ENCODE data around the gene SETBP1.

The SETBP1 gene

DNA sequence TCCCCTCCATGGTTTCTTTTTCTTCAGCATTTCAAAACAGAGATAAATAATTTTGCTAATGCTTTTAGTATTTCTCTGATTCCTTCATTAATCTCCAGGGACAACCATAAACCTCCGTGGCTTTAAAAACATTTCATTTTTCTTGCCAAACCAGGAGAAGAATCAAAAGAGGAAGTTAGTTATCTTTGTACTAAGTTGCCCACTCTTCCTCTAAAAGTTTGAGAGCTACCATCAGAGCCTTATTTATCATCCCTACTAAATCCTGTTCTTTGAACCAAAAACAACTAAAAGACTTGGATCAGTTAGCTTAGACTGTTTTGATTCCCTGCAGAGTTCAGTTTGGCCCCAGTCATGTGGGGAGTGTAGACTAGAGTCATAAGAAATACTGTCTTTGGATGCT, 208.4 kb downstream of the SETBP1 start:
- Histone ChIP-seq H3K27me3 (ENCODE audit: control insufficient read depth, insufficient read depth, low read length) (no peaks in the 10 kb centered on the region), H3K9me3 (ENCODE audit: control insufficient read depth, insufficient read depth, low read length) (peaks cover 13% of the 10 kb centered on the region; the same call in 1 of the 2 replicates), H3K9ac (ENCODE audit: low read depth, low read length) (no peak overlapping the region), H3K27ac (ENCODE audit: low read depth, low read length) (no peak overlapping the region), H3K4me1 (ENCODE audit: control insufficient read depth, insufficient read depth, low read length) (no peaks in the 10 kb centered on the region), H3K4me3 (ENCODE audit: low read depth, low read length) (no peak overlapping the region), H3K36me3 (ENCODE audit: control insufficient read depth, insufficient read depth, low read length) (no peaks in the 10 kb centered on the region)

DNA sequence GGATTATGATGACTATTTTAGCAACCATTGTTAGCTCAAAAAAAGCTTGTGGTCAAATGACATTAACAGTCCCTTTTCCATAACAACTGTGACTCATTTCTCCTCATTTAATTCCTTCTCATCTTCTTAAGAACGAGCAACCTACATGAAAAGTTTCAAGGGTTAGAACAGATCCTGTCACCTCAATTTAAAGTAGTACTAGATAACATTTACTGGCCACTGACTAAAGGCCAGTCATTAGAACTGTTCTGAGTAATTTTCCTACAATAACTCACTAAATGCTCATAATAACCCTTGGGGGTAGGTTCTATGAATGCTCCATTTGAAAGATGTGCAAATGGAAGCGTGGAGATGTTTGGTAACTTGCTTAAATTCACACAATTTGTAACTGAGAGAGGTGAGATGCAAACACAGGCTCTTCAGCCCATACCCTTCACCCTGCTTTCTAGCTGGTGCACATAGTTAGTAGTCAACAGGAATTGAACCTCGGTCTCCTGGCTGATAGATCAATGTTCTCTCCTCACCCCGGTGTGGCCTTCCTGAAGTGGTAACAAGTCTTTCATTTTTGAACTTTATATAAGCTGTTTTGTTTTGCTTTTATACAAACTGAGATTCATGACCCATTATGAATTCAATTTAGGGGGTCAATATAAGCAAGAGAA, 212.5 kb downstream of the SETBP1 start:
- Histone ChIP-seq H3K36me3 (ENCODE audit: control insufficient read depth, insufficient read depth, low read length) (no peaks in the 10 kb centered on the region), H3K27me3 (ENCODE audit: control insufficient read depth, insufficient read depth, low read length) (no peaks in the 10 kb centered on the region), H3K9me3 (ENCODE audit: control insufficient read depth, insufficient read depth, low read length) (peaks cover 13% of the 10 kb centered on the region; the same call in 1 of the 2 replicates), H3K4me3 (ENCODE audit: low read depth, low read length) (no peak overlapping the region), H3K27ac (ENCODE audit: low read depth, low read length) (no peak overlapping the region), H3K9ac (ENCODE audit: low read depth, low read length) (no peak overlapping the region), H3K4me1 (ENCODE audit: control insufficient read depth, insufficient read depth, low read length) (peaks cover 7% of the 10 kb centered on the region; the same call in 1 of the 2 replicates)

DNA sequence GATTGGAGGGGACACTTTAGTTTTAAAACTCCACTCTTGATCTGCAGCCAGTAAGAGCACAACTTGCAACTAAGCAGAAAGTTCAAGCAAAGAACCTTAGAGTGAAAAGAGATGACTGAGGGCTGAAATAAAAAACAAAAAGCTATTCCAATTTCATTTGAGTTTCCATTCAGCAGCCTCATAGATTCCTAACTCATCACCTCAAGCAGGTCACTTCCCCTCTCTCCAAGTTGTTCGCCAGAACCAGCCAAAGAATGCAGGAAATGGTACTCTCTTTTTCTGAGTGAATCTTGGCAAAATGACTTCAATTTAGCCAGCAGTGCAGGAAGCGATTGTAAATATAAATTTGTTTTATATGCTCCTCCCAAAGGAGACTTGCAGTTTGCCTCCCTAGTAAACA, 213.3 kb downstream of the SETBP1 start:
- Histone ChIP-seq H3K27ac (ENCODE audit: low read depth, low read length) (no peak overlapping the region), H3K36me3 (ENCODE audit: control insufficient read depth, insufficient read depth, low read length) (no peaks in the 10 kb centered on the region), H3K4me1 (ENCODE audit: control insufficient read depth, insufficient read depth, low read length) (peaks cover 7% of the 10 kb centered on the region; the same call in 1 of the 2 replicates), H3K4me3 (ENCODE audit: low read depth, low read length) (no peak overlapping the region), H3K9ac (ENCODE audit: low read depth, low read length) (no peak overlapping the region), H3K9me3 (ENCODE audit: control insufficient read depth, insufficient read depth, low read length) (peaks cover 13% of the 10 kb centered on the region; the same call in 1 of the 2 replicates), H3K27me3 (ENCODE audit: control insufficient read depth, insufficient read depth, low read length) (no peaks in the 10 kb centered on the region)

DNA sequence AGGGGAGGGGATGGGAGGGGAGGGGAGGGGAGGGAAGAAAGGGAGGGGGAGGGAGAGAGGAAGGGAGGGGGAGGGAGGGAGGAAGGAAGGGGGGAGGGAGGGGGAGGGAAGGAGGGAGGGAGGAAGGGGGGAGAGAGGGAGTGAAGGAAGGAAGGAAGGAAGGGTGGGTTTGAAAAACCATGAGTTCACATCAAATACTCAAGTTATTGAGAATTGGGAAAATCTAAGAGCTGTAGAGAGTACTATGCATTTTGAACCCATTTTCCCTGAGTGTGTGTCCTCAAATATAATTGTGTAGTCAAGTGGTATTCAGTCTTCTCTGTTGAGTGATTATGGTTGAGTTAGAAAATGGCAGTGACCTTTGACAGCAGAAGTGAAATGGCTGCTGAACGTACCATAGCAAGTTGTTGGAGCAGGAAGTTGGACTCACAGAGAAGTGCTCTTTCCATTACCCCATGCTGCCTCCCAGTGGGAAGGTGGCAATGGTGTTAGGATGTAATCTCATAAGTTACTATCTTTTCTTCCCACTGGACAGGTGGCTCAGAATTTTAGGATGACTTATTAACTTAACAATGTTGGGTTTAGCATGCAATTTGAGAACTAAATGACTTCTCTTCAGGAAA, 214.6 kb downstream of the SETBP1 start:
- H3K9me3 ChIP-seq (ENCODE audit: control insufficient read depth, insufficient read depth, low read length), result peaks cover 13% of the 10 kb centered on the region; the same call in 1 of the 2 replicates
- H3K4me3 ChIP-seq (ENCODE audit: low read depth, low read length), result no peak overlapping the region
- H3K27ac ChIP-seq (ENCODE audit: low read depth, low read length), result no peak overlapping the region
- no peaks in the 10 kb centered on the region for H3K27me3 ChIP-seq (ENCODE audit: control insufficient read depth, insufficient read depth, low read length)
- H3K4me1 ChIP-seq (ENCODE audit: control insufficient read depth, insufficient read depth, low read length), result peaks cover 7% of the 10 kb centered on the region; the same call in 1 of the 2 replicates
- no peak overlapping the region for H3K9ac ChIP-seq (ENCODE audit: low read depth, low read length)
- no peaks in the 10 kb centered on the region for H3K36me3 ChIP-seq (ENCODE audit: control insufficient read depth, insufficient read depth, low read length)

DNA sequence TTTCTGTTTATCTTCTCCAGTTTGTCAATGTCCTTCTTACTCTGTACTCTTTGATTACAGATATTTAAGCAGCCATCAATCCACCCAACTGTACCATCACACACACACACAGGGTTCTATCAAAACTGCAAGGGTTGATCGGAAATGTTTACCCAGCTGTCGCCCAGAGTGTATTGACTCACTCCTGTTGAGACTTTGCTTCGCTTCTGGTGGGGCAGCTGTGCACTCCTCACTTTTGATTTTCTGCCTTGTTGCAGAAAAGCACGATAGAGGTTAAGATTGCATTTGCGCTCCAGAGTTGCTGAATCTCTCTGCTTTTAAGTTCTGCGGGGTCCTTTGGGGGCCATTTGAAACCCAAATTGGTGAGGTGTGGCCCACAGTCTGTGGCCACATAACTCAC, 216.2 kb downstream of the SETBP1 start:
- Histone ChIP-seq H3K4me3 (ENCODE audit: low read depth, low read length) (no peak overlapping the region), H3K36me3 (ENCODE audit: control insufficient read depth, insufficient read depth, low read length) (no peaks in the 10 kb centered on the region), H3K27ac (ENCODE audit: low read depth, low read length) (no peak overlapping the region), H3K9me3 (ENCODE audit: control insufficient read depth, insufficient read depth, low read length) (no peaks in the 10 kb centered on the region), H3K27me3 (ENCODE audit: control insufficient read depth, insufficient read depth, low read length) (no peaks in the 10 kb centered on the region), H3K9ac (ENCODE audit: low read depth, low read length) (no peak overlapping the region), H3K4me1 (ENCODE audit: control insufficient read depth, insufficient read depth, low read length) (peaks cover 7% of the 10 kb centered on the region; the same call in 1 of the 2 replicates)

DNA sequence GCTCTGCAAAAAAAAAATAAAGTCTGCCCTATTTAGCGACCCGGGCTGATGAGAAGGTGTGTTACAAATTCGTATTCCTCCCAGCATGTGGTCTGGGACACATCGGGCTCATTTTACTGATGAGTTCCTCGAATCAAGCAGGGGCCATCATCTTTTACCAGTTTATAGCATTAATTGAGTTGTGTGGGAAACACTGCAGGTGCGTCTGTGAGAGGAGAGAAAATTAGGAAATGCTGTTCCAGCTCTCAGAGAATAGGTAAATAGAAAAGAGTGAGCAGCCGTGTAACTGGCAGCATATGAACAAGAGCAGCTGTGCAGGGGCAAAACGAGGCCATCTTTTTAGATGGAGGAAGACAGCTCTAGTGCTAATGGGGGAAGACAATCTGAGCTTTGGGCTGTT, 216.7 kb downstream of the SETBP1 start:
- Histone ChIP-seq H3K4me3 (ENCODE audit: low read depth, low read length) (no peak overlapping the region), H3K27ac (ENCODE audit: low read depth, low read length) (no peak overlapping the region), H3K36me3 (ENCODE audit: control insufficient read depth, insufficient read depth, low read length) (no peaks in the 10 kb centered on the region), H3K9me3 (ENCODE audit: control insufficient read depth, insufficient read depth, low read length) (no peaks in the 10 kb centered on the region), H3K9ac (ENCODE audit: low read depth, low read length) (no peak overlapping the region), H3K27me3 (ENCODE audit: control insufficient read depth, insufficient read depth, low read length) (no peaks in the 10 kb centered on the region), H3K4me1 (ENCODE audit: control insufficient read depth, insufficient read depth, low read length) (peaks cover 7% of the 10 kb centered on the region; the same call in 1 of the 2 replicates)

DNA sequence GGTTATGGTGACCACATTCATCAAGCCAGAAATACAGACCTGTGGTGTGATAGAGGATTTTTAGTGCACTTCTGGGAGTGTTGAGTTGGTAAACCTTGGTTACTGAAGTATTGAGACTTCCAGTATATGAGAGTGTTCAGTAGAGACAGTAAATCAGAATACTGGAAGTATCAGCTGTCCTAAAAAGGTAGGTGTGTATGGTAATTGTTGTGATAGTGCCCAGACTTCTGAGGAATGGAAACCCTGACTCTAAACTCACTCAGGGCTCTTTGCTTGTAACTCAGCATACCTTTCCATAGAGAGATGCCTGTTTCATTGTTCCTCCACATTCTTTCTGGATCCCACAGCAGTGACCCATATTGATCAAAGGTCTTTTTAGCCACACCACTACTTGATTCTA, 217.1 kb downstream of the SETBP1 start:
- Histone ChIP-seq H3K27ac (ENCODE audit: low read depth, low read length) (no peak overlapping the region), H3K9me3 (ENCODE audit: control insufficient read depth, insufficient read depth, low read length) (no peaks in the 10 kb centered on the region), H3K27me3 (ENCODE audit: control insufficient read depth, insufficient read depth, low read length) (no peaks in the 10 kb centered on the region), H3K4me3 (ENCODE audit: low read depth, low read length) (no peak overlapping the region), H3K4me1 (ENCODE audit: control insufficient read depth, insufficient read depth, low read length) (peaks cover 7% of the 10 kb centered on the region; the same call in 1 of the 2 replicates), H3K9ac (ENCODE audit: low read depth, low read length) (no peak overlapping the region), H3K36me3 (ENCODE audit: control insufficient read depth, insufficient read depth, low read length) (no peaks in the 10 kb centered on the region)

DNA sequence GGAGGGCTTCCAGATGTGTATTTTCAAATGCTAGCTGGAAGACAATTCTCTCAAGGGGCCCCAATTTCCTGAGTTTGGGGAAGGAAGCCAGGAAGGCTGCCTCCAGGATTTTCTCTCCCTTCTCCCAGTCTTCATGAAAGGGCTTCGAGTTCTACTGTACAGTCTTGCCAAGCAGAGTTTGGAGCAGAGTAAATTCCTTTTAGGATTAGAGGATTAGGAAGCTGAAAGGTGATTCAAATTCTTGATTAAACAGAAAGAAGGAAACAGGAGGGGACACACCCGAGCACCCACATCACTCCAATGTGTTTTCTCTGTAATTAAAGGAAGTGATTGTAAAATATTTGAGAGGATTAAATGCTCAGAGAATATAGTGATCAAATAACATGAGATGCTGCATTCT, 217.8 kb downstream of the SETBP1 start:
- no peaks in the 10 kb centered on the region for H3K9me3 ChIP-seq (ENCODE audit: control insufficient read depth, insufficient read depth, low read length)
- H3K4me1 ChIP-seq (ENCODE audit: control insufficient read depth, insufficient read depth, low read length), result peaks cover 7% of the 10 kb centered on the region; the same call in 1 of the 2 replicates
- no peaks in the 10 kb centered on the region for H3K27me3 ChIP-seq (ENCODE audit: control insufficient read depth, insufficient read depth, low read length)
- no peak overlapping the region for H3K9ac ChIP-seq (ENCODE audit: low read depth, low read length)
- no peaks in the 10 kb centered on the region for H3K36me3 ChIP-seq (ENCODE audit: control insufficient read depth, insufficient read depth, low read length)
- no peak overlapping the region for H3K4me3 ChIP-seq (ENCODE audit: low read depth, low read length)
- H3K27ac ChIP-seq (ENCODE audit: low read depth, low read length), result no peak overlapping the region

DNA sequence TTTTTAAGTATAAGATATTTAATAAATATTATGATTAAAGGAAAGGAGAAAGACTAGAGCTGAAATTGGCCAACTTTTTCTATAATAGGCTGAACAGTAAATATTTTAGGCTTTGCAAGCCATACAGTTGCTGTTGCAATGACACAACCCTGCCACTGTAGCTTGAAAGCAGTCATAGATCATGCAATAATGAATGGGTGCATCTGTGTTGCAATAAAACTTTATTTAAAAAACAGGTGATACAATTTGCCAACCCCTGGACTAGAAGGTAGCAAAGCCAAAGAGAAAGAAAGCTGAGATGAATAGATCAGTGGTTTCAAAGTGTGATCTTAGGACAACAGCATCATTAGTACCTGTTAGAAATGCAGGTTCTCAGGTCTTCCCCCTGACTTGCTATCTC, 219.1 kb downstream of the SETBP1 start:
- Histone ChIP-seq H3K36me3 (ENCODE audit: control insufficient read depth, insufficient read depth, low read length) (no peaks in the 10 kb centered on the region), H3K4me3 (ENCODE audit: low read depth, low read length) (no peak overlapping the region)

DNA sequence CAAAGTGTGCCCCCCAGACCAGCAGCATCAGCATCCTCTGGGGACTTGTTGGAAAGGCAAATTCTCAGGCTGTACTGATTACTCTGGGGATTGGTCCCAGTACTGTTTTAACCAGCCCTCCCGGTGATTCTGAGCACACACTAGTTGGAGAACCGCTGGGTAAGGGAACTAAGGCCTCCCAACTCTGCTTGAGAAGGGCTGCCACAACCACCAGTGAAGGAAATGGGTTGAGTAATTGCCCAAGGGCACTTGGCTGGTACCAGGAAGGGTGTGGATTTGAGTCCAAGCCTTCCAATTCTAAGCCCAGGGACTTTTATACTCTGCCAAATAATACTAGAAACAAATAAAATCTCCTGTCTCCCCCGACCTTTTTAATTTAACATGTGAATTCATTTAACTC, 219.9 kb downstream of the SETBP1 start:
- H3K27ac ChIP-seq (ENCODE audit: low read depth, low read length), result no peak overlapping the region
- no peaks in the 10 kb centered on the region for H3K36me3 ChIP-seq (ENCODE audit: control insufficient read depth, insufficient read depth, low read length)
- no peaks in the 10 kb centered on the region for H3K9me3 ChIP-seq (ENCODE audit: control insufficient read depth, insufficient read depth, low read length)
- H3K27me3 ChIP-seq (ENCODE audit: control insufficient read depth, insufficient read depth, low read length), result no peaks in the 10 kb centered on the region
- peaks cover 7% of the 10 kb centered on the region; the same call in 1 of the 2 replicates for H3K4me1 ChIP-seq (ENCODE audit: control insufficient read depth, insufficient read depth, low read length)
- H3K4me3 ChIP-seq (ENCODE audit: low read depth, low read length), result no peak overlapping the region
- no peak overlapping the region for H3K9ac ChIP-seq (ENCODE audit: low read depth, low read length)

More for the DNA sequence above, 219.1 kb downstream of the SETBP1 start:
- no peaks in the 10 kb centered on the region for H3K9me3 ChIP-seq (ENCODE audit: control insufficient read depth, insufficient read depth, low read length)
- no peaks in the 10 kb centered on the region for H3K27me3 ChIP-seq (ENCODE audit: control insufficient read depth, insufficient read depth, low read length)
- H3K9ac ChIP-seq (ENCODE audit: low read depth, low read length), result no peak overlapping the region
- H3K27ac ChIP-seq (ENCODE audit: low read depth, low read length), result no peak overlapping the region
- peaks cover 7% of the 10 kb centered on the region; the same call in 1 of the 2 replicates for H3K4me1 ChIP-seq (ENCODE audit: control insufficient read depth, insufficient read depth, low read length)

DNA sequence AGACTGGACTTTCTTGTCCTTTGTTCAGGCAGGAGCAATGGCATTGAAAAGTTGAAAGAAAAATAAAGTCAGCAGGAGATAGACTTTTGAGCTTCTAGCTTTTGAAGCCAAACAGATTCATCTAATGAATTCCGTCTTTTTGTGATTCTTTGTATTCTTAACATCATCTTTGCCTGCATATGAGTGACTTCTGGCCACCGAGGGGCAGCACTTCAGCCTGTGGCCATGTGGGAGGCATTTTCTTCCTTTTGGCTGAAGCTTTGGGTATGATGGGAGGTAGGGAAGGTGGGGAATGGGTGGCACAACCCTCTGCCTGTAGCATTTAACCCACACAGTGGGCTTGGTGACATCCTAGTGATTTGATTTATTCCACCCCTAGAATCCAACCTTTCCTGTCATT, 220.6 kb downstream of the SETBP1 start:
- Histone ChIP-seq H3K4me1 (ENCODE audit: control insufficient read depth, insufficient read depth, low read length) (peaks cover 7% of the 10 kb centered on the region; the same call in 1 of the 2 replicates), H3K9me3 (ENCODE audit: control insufficient read depth, insufficient read depth, low read length) (no peaks in the 10 kb centered on the region), H3K27ac (ENCODE audit: low read depth, low read length) (no peak overlapping the region), H3K9ac (ENCODE audit: low read depth, low read length) (no peak overlapping the region), H3K27me3 (ENCODE audit: control insufficient read depth, insufficient read depth, low read length) (no peaks in the 10 kb centered on the region), H3K4me3 (ENCODE audit: low read depth, low read length) (no peak overlapping the region), H3K36me3 (ENCODE audit: control insufficient read depth, insufficient read depth, low read length) (no peaks in the 10 kb centered on the region)

Measured in HUES48 (cell line).